H1 (cell line): ENCODE data around the gene CDH2. TPM values are rescaled to one million over a fixed set of nuclear protein-coding genes. Genes with fewer than 3 reads are reported as not detected.

Experiments
- CTCF ChIA-PET: fragments of 300-600 bp; sonication (Branson Sonifier 250); formaldehyde crosslinking; loops from one replicate; lab custom pipeline; 2021; ENCODE audit not compliant: partially characterized antibody; lab: Charles Lee
- POLR2A ChIA-PET: fragments of 300-600 bp; sonication (Branson Sonifier 250); formaldehyde crosslinking; loops from one replicate; lab custom pipeline; 2021; ENCODE audit warnings: inconsistent platforms; ENCODE audit not compliant: partially characterized antibody; lab: Charles Lee
- DNase-seq, 2 experiments: peaks; one replicate each; pipeline versions ENCODE4 v3.0.0 to v3.0.0-alpha.2; 2010 to 2022; ENCODE audit warnings: low spot score in 2 of 2, low read depth in 1 of 2, mixed read lengths in 1 of 2
- FAIRE-seq: peaks from 2 replicates; lab custom pipeline; 2011; peaks lifted over from hg19 to GRCh38; lab: Jason Lieb, UNC
- H2AFZ ChIP-seq: 2 replicates; pipeline ENCODE4 v1.8.1; 2012; ENCODE audit warnings: low read length, inconsistent platforms
- H2AK5ac ChIP-seq: 2 replicates; pipeline ENCODE4 v1.6.1; 2013; ENCODE audit warnings: low read depth, low read length
- H2BK120ac ChIP-seq: replicated peaks from 2 replicates; pipeline ENCODE3; 2013; ENCODE audit warnings: low read depth, low read length, inconsistent platforms
- H2BK12ac ChIP-seq: 2 replicates; pipeline ENCODE4 v1.6.1; 2013; ENCODE audit warnings: low read depth, low read length
- H2BK15ac ChIP-seq: 2 replicates; pipeline ENCODE4 v1.6.1; 2013; ENCODE audit warnings: low read length
- H2BK20ac ChIP-seq: 2 replicates; pipeline ENCODE4 v1.6.1; 2013; ENCODE audit warnings: low read length
- H2BK5ac ChIP-seq: 2 replicates; pipeline ENCODE4 v1.6.1; 2013; ENCODE audit warnings: low read depth, low read length
- H3K14ac ChIP-seq: 2 replicates; pipeline ENCODE4 v1.6.1; 2013; ENCODE audit warnings: inconsistent platforms; ENCODE audit not compliant: insufficient read length
- H3K18ac ChIP-seq: 2 replicates; pipeline ENCODE4 v1.6.1; 2013; ENCODE audit warnings: low read length; ENCODE audit errors: extremely low read depth
- H3K23ac ChIP-seq: 2 replicates; pipeline ENCODE4 v1.6.1; 2013; ENCODE audit warnings: inconsistent platforms; ENCODE audit not compliant: insufficient read length
- H3K23me2 ChIP-seq: 2 replicates; pipeline ENCODE4 v1.6.1; 2013; ENCODE audit warnings: low read depth, low read length
- H3K27ac ChIP-seq: 2 replicates; pipeline ENCODE4 v1.6.1; 2011; ENCODE audit warnings: low read depth, low read length, inconsistent platforms
- H3K27me3 ChIP-seq, 4 experiments: replicated peaks in 1 of 4; 1 replicate in 1 of 4; 2 replicates in 3 of 4; pipeline versions ENCODE4 v1.6.1 to v1.8.1; 2011 to 2013; ENCODE audit warnings: low read length in 3 of 4, mild to moderate bottlenecking in 3 of 4, inconsistent platforms in 2 of 4, mixed read lengths in 2 of 4, moderate library complexity in 1 of 4; ENCODE audit not compliant: control insufficient read depth in 3 of 4, insufficient read depth in 3 of 4; ENCODE audit errors: extremely low read depth in 1 of 4
- H3K36me3 ChIP-seq, 4 experiments: 2 replicates each; pipeline versions ENCODE4 v1.6.1 to v1.8.1; 2011 to 2013; ENCODE audit warnings: mild to moderate bottlenecking in 4 of 4, low read length in 3 of 4, moderate library complexity in 2 of 4, control low read depth in 1 of 4, inconsistent platforms in 1 of 4; ENCODE audit not compliant: insufficient read depth in 4 of 4, control insufficient read depth in 2 of 4
- H3K4ac ChIP-seq: replicated peaks from 2 replicates; pipeline ENCODE3; 2013; ENCODE audit warnings: low read length, low read depth, mixed read lengths, inconsistent platforms; ENCODE audit not compliant: insufficient read length
- H3K4me1 ChIP-seq, 4 experiments: replicated peaks in 1 of 4; 1 replicate in 1 of 4; 2 replicates in 3 of 4; pipeline versions ENCODE4 v1.6.1 to v1.8.1; 2011 to 2013; ENCODE audit warnings: low read length in 3 of 4, inconsistent platforms in 2 of 4, mixed read lengths in 1 of 4; ENCODE audit not compliant: insufficient read depth in 4 of 4, control insufficient read depth in 3 of 4
- H3K4me2 ChIP-seq, 2 experiments: 2 replicates each; pipeline versions ENCODE4 v1.6.1 to v1.8.1; 2011 to 2013; ENCODE audit warnings: low read depth in 2 of 2, low read length in 2 of 2, control low read depth in 1 of 2, inconsistent platforms in 1 of 2, mild to moderate bottlenecking in 1 of 2; ENCODE audit not compliant: insufficient read depth in 1 of 2
- H3K4me3 ChIP-seq, 4 experiments: fragments of 200-600, 300-600 bp in 1 of 4; sonication (generic), shearing (Covaris generic), sonication (Bioruptor Twin) in 1 of 4; 2 replicates each; pipeline versions ENCODE4 v1.5.1 to v1.8.1; 2011 to 2016; ENCODE audit warnings: low read length in 4 of 4, low read depth in 3 of 4, control low read depth in 2 of 4, inconsistent platforms in 2 of 4, mild to moderate bottlenecking in 2 of 4, mixed read lengths in 1 of 4, moderate library complexity in 1 of 4; ENCODE audit not compliant: insufficient read depth in 2 of 4; ENCODE audit errors: extremely low read depth in 1 of 4
- H3K56ac ChIP-seq: replicated peaks from 2 replicates; pipeline ENCODE3; 2013; ENCODE audit warnings: low read depth, mild to moderate bottlenecking, mixed read lengths, low read length, inconsistent platforms; ENCODE audit not compliant: insufficient read length
- H3K79me1 ChIP-seq: 2 replicates; pipeline ENCODE4 v1.6.1; 2013; ENCODE audit warnings: low read depth, low read length, control low read depth
- H3K79me2 ChIP-seq, 2 experiments: 2 replicates each; pipeline versions ENCODE4 v1.6.1 to v1.8.1; 2012 to 2013; ENCODE audit warnings: low read length in 2 of 2, mild to moderate bottlenecking in 2 of 2, inconsistent platforms in 1 of 2; ENCODE audit not compliant: insufficient read depth in 2 of 2, control insufficient read depth in 1 of 2
- H3K9ac ChIP-seq, 4 experiments: replicated peaks in 1 of 4; 1 replicate in 1 of 4; 2 replicates in 3 of 4; pipeline versions ENCODE4 v1.6.1 to v1.8.1; 2011 to 2013; ENCODE audit warnings: low read depth in 3 of 4, low read length in 3 of 4, control low read depth in 2 of 4, mild to moderate bottlenecking in 2 of 4, moderate library complexity in 2 of 4, inconsistent platforms in 1 of 4; ENCODE audit errors: extremely low read depth in 1 of 4
- H3K9me3 ChIP-seq, 2 experiments: 2 replicates each; pipeline versions ENCODE4 v1.6.1 to v1.8.1; 2012 to 2013; ENCODE audit warnings: mild to moderate bottlenecking in 2 of 2, moderate library complexity in 2 of 2, control low read depth in 1 of 2, inconsistent platforms in 1 of 2, low read depth in 1 of 2, low read length in 1 of 2, mixed read lengths in 1 of 2; ENCODE audit not compliant: insufficient read depth in 2 of 2
- H4K20me1 ChIP-seq, 2 experiments: replicated peaks in 1 of 2; 2 replicates each; pipeline versions ENCODE3 to v1.8.1; 2011 to 2013; ENCODE audit warnings: inconsistent platforms in 2 of 2, low read length in 2 of 2, mild to moderate bottlenecking in 1 of 2; ENCODE audit not compliant: insufficient read depth in 2 of 2, control insufficient read depth in 1 of 2
- H4K5ac ChIP-seq: 2 replicates; pipeline ENCODE4 v1.6.1; 2013; ENCODE audit warnings: low read length, low read depth, mixed read lengths, inconsistent platforms; ENCODE audit not compliant: insufficient read length
- H4K8ac ChIP-seq: 2 replicates; pipeline ENCODE4 v1.8.0; 2013; ENCODE audit warnings: mild to moderate bottlenecking, moderate library complexity, low read length, inconsistent platforms; ENCODE audit not compliant: insufficient read depth; ENCODE audit errors: extremely low read depth
- H4K91ac ChIP-seq: replicated peaks from 2 replicates; pipeline ENCODE3; 2013; ENCODE audit warnings: low read length, mixed read lengths, inconsistent platforms; ENCODE audit not compliant: insufficient read length
- BRCA1 ChIP-seq: IDR thresholded peaks from 2 replicates; pipeline ENCODE4 v1.6.1; 2012; ENCODE audit warnings: low read depth, low read length, improper control_type of control experiment
- CHD1 ChIP-seq: IDR thresholded peaks from 2 replicates; pipeline ENCODE4 v1.6.1; 2012; ENCODE audit warnings: low read depth, low read length, improper control_type of control experiment
- EGR1 ChIP-seq: IDR thresholded peaks from 2 replicates; pipeline ENCODE4 v1.6.1; 2011; ENCODE audit warnings: low read depth, low read length, borderline replicate concordance
- EP300 ChIP-seq, 2 experiments: IDR thresholded peaks; 1 replicate in 1 of 2; 2 replicates in 1 of 2; pipeline ENCODE4 v1.6.1; 2011 to 2012; ENCODE audit warnings: low read depth in 2 of 2, low read length in 2 of 2, mild to moderate bottlenecking in 2 of 2, borderline replicate concordance in 1 of 2, inconsistent platforms in 1 of 2, moderate library complexity in 1 of 2
- FOSL1 ChIP-seq: IDR thresholded peaks from 2 replicates; pipeline ENCODE4 v1.6.1; 2011; ENCODE audit warnings: mild to moderate bottlenecking, low read depth, low read length, moderate library complexity; ENCODE audit not compliant: insufficient read depth
- JUN ChIP-seq: IDR thresholded peaks from 2 replicates; pipeline ENCODE4 v1.6.1; 2011; ENCODE audit warnings: low read depth, mild to moderate bottlenecking, improper control_type of control experiment, low read length
- PHF8 ChIP-seq: fragments of 200-600 bp; sonication (generic); conservative IDR thresholded peaks from 2 replicates; pipeline ENCODE4 v1.7.1; 2012; ENCODE audit warnings: low read depth, mild to moderate bottlenecking, inconsistent platforms, low read length, moderate library complexity
- POLR2A ChIP-seq, 2 experiments: IDR thresholded peaks; 1 replicate in 1 of 2; 2 replicates in 1 of 2; pipeline ENCODE4 v1.6.1; 2011; ENCODE audit warnings: low read depth in 2 of 2, low read length in 2 of 2, mild to moderate bottlenecking in 2 of 2; ENCODE audit errors: control extremely low read depth in 1 of 2
- POLR2AphosphoS5 ChIP-seq: IDR thresholded peaks from 2 replicates; pipeline ENCODE4 v1.6.1; 2011; ENCODE audit warnings: low read depth, low read length
- RAD21 ChIP-seq, 2 experiments: IDR thresholded peaks in 1 of 2; conservative IDR thresholded peaks in 1 of 2; 2 replicates each; pipeline ENCODE4 v1.6.1; 2011; ENCODE audit warnings: low read depth in 2 of 2, low read length in 2 of 2, improper control_type of control experiment in 1 of 2, inconsistent platforms in 1 of 2, mild to moderate bottlenecking in 1 of 2, moderate library complexity in 1 of 2
- SAP30 ChIP-seq: fragments of 300-600 bp; sonication (generic); IDR thresholded peaks from 2 replicates; pipeline ENCODE4 v1.7.1; 2012; ENCODE audit warnings: low read length, moderate library complexity, mild to moderate bottlenecking, inconsistent platforms; ENCODE audit not compliant: insufficient read depth, insufficient replicate concordance
- SIRT6 ChIP-seq: IDR thresholded peaks from one replicate; pipeline ENCODE4 v1.7.1; 2012; ENCODE audit warnings: low read length, inconsistent platforms
- SP2 ChIP-seq: IDR thresholded peaks from 2 replicates; pipeline ENCODE4 v1.6.1; 2012; ENCODE audit warnings: mild to moderate bottlenecking, low read length, inconsistent platforms
- SP4 ChIP-seq: IDR thresholded peaks from 2 replicates; pipeline ENCODE4 v1.6.1; 2012; ENCODE audit warnings: low read length, inconsistent platforms
- TCF12 ChIP-seq: IDR thresholded peaks from 2 replicates; pipeline ENCODE4 v1.6.1; 2011; ENCODE audit warnings: low read depth, mild to moderate bottlenecking, low read length
- WGBS, 2 experiments: shearing (Covaris generic) in 1 of 2; methylation state at CpG; one replicate each; pipeline versions ENCODE4 v1.1.6 to v1.1.7; 2013 to 2015; ENCODE audit warnings: low lambda C conversion rate in 2 of 2, mixed read lengths in 2 of 2, inconsistent platforms in 1 of 2, low coverage in 1 of 2, missing lambda C conversion rate in 1 of 2; ENCODE audit not compliant: insufficient replicate concordance in 2 of 2, insufficient coverage in 1 of 2, insufficient read length in 1 of 2; ENCODE audit errors: extremely low coverage in 1 of 2, missing lambda C conversion rate in 1 of 2; 5-methylcytosine and 5-hydroxymethylcytosine counted together
- polyA plus RNA-seq, 7 experiments: library from polyadenylated mRNA; depleted of rRNA in 3 of 7; stranded (reverse) in 5 of 7; unstranded in 2 of 7; fragments of >200 nt in 5 of 7; fragments of 200-250 nt in 2 of 7; gene quantifications; 1 replicate in 5 of 7; 2 replicates in 1 of 7; 4 replicates in 1 of 7; pipeline versions ENCODE4 v1.2.1 to v1.2.3, GENCODE V29; 2011 to 2013; ENCODE audit warnings: missing spikeins in 2 of 7, mixed read lengths in 2 of 7
- total RNA-seq: library from RNA; stranded (reverse); fragmentation: NEBNext Ultra II Directional; extraction: Animal tissue kit (Norgen Biotek cat#: 25700); gene quantifications from 2 replicates; pipeline ENCODE4 v1.2.1, GENCODE V29; 2021

Gene CDH2
- total and polyA plus RNA-seq, 2 of the 8 experiments (the other 6 are each of a cell fraction or from before 2014, with no cell fraction given): 15.0 to 56.5 TPM

DNA sequence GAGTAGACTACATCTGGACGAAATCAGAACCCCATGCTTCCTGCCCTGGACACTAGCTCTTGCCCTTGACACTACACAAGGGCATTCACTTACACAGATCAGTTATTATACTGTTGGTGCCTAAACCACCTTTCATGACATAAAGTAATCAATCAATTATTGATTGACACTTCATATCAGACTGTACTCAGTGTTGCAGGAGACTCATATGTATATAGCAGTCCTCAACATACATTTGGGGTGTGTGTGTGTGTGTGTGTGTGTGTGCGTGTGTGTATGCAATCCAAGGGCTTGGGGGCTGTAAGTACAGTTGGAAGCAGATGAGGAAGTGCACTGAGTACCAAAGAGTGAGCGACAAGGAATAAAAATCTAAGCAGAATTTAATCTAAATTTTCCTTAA is 5.1 kb downstream of the CDH2 start:
- H3K4me3 ChIP-seq: no peak overlapping the region
- no peak overlapping the region for H2BK5ac ChIP-seq
- H3K4me1 ChIP-seq: peaks cover 0 to 12% (median 0%) of the 10 kb centered on the region in 4 experiments; a peak in 5 of 7 replicates
- H2BK120ac ChIP-seq: no peak overlapping the region
- H3K36me3 ChIP-seq: no peaks in the 10 kb centered on the region
- ChIA-PET CTCF (interaction anchor here (0.6 to 0.7 kb wide), 2 partner anchors 18 to 152 kb away, joined by 3 read pairs; no protein-coding TSS in a partner anchor), POLR2A (no interaction called here)
- no peak overlapping the region for H3K18ac ChIP-seq
- H3K9ac ChIP-seq: no peak overlapping the region
- no peak overlapping the region for H4K5ac ChIP-seq
- peaks cover 2 to 27% (median 4%) of the 10 kb centered on the region in 4 experiments; a peak in 5 of 7 replicates for H3K27me3 ChIP-seq
- no peaks in the 10 kb centered on the region for H3K9me3 ChIP-seq
- no peak overlapping the region for H2BK20ac ChIP-seq
- no peak overlapping the region for H4K91ac ChIP-seq
- H3K27ac ChIP-seq: no peak overlapping the region
- no peak overlapping the region for H3K14ac ChIP-seq
- no peak overlapping the region for H2AFZ ChIP-seq
- no peak for FAIRE-seq
- H3K79me1 ChIP-seq: no peaks in the 10 kb centered on the region; the same call in 1 of the 2 replicates
- H3K23ac ChIP-seq: no peak overlapping the region
- no peak overlapping the region for H3K4me2 ChIP-seq
- no peak overlapping the region for H4K8ac ChIP-seq
- no peak for DNase-seq
- no peak overlapping the region for H2AK5ac ChIP-seq
- H3K23me2 ChIP-seq: peaks cover 16% of the 10 kb centered on the region
- H3K56ac ChIP-seq: no peak overlapping the region
- H3K79me2 ChIP-seq: peaks cover 0 to 28% of the 10 kb centered on the region in 2 experiments; a peak in 2 of 4 replicates
- H4K20me1 ChIP-seq: peaks cover 0 to 7% of the 10 kb centered on the region in 2 experiments
- H3K4ac ChIP-seq: no peak overlapping the region
- 82% methylated on average over 3 of the region's 3 CpGs; no CpG with 5 or more reads in 1 of the 2 experiments for WGBS, 2 experiments
- H2BK12ac ChIP-seq: no peak overlapping the region
- no peak overlapping the region for H2BK15ac ChIP-seq
- TF ChIP-seq POLR2A (IDR thresholded peaks at IDR 0.05; ENCODE audit: control extremely low read depth in 1 of 2, low read depth in 2 of 2, low read length in 2 of 2) (no peak), EP300 (IDR thresholded peaks at IDR 0.05; ENCODE audit: borderline replicate concordance in 1 of 2, low read depth in 2 of 2, low read length in 2 of 2) (no peak), JUN (no peak), SP4 (no peak), POLR2AphosphoS5 (no peak), FOSL1 (no peak), EGR1 (no peak), PHF8 (no peak), BRCA1 (no peak), TCF12 (no peak), RAD21 (IDR thresholded peaks at IDR 0.05 in 1 of 2, conservative IDR thresholded peaks at IDR 0.05 in 1 of 2; ENCODE audit: low read depth in 2 of 2, low read length in 2 of 2) (no peak), SP2 (no peak), CHD1 (no peak), SIRT6 (no peak), SAP30 (no peak)
